C4-2B (cell line): Measurements from ENCODE around the gene GRID1.

ENCODE experiments used
- CTCF ChIP-seq: fragments of 450-650 bp; conservative IDR thresholded peaks from 2 replicates; pipeline ENCODE4 v1.5.1; 2017; ENCODE audit warnings: mild to moderate bottlenecking
- ZFX ChIP-seq: fragments of 450-650 bp; IDR thresholded peaks from 2 replicates; pipeline ENCODE4 v1.6.1; 2017

DNA sequence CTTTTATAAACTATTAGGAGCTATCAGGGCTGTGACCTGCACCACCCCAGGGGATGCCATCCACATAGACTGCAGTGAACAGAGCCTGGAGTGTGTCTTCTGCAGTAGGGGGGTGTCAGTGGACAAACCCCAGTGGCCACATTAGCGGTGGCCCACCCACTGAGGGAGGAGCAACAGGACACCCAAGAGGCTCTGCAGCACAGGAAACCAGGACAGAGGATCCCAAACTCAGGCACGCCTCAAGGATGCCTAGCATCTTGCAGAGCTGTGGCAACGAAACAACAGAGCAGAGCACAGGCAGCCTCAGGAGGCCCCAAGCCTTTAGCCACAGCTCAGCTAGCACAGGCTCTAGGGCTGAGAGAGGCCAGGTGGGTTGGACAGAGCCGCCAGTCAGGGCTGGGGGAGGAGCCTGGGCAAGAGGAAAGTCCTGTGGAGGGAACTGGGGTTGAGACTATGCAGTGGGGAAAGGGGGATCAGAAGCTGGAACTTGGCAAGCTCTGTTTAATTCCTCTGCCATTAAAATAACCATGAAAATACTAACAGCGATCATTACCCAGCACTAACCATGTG lies 53.8 kb downstream of the GRID1 start:
- TF ChIP-seq CTCF = no peak
- TF ChIP-seq ZFX = no peak
